H9 (cell line): ENCODE results near the gene SCRN3. TPM values are rescaled to one million over a fixed set of nuclear protein-coding genes. Genes with fewer than 3 reads are reported as not detected.

ENCODE experiments used
- DNase-seq: peaks from one replicate; pipeline ENCODE4 v3.0.0-alpha.2; 2017
- H2AFZ ChIP-seq: one replicate; pipeline ENCODE4 v1.6.1; 2013; ENCODE audit warnings: mild to moderate bottlenecking, low read length, control low read depth, moderate library complexity
- H2AK5ac ChIP-seq: 2 replicates; pipeline ENCODE4 v1.6.1; 2013; ENCODE audit warnings: low read length, control low read depth, mixed read lengths; ENCODE audit not compliant: insufficient read length
- H2BK120ac ChIP-seq: one replicate; pipeline ENCODE4 v1.6.1; 2013; ENCODE audit warnings: low read depth, mild to moderate bottlenecking, low read length, control low read depth, inconsistent platforms; ENCODE audit not compliant: poor library complexity, severe bottlenecking
- H2BK12ac ChIP-seq: 2 replicates; pipeline ENCODE4 v1.6.1; 2013; ENCODE audit warnings: low read length, control low read depth, mixed read lengths, low read depth; ENCODE audit not compliant: insufficient read length
- H2BK15ac ChIP-seq: 2 replicates; pipeline ENCODE4 v1.6.1; 2013; ENCODE audit warnings: low read depth, low read length, control low read depth
- H2BK20ac ChIP-seq: one replicate; pipeline ENCODE4 v1.6.1; 2013; ENCODE audit warnings: low read depth, mild to moderate bottlenecking, low read length, control low read depth, inconsistent platforms; ENCODE audit not compliant: poor library complexity, severe bottlenecking
- H2BK5ac ChIP-seq: 2 replicates; pipeline ENCODE4 v1.6.1; 2013; ENCODE audit warnings: low read length, control low read depth, mixed read lengths; ENCODE audit not compliant: insufficient read length
- H3K14ac ChIP-seq: 2 replicates; pipeline ENCODE4 v1.6.1; 2013; ENCODE audit warnings: low read length, control low read depth; ENCODE audit not compliant: insufficient read depth
- H3K18ac ChIP-seq: 2 replicates; pipeline ENCODE4 v1.6.1; 2013; ENCODE audit warnings: low read depth, mild to moderate bottlenecking, mixed read lengths, low read length, control low read depth; ENCODE audit not compliant: insufficient read length
- H3K23ac ChIP-seq: 2 replicates; pipeline ENCODE4 v1.6.1; 2013; ENCODE audit warnings: low read length, control low read depth, mixed read lengths, low read depth; ENCODE audit not compliant: insufficient read length
- H3K23me2 ChIP-seq: 2 replicates; pipeline ENCODE4 v1.6.1; 2013; ENCODE audit warnings: low read depth, mild to moderate bottlenecking, mixed read lengths, low read length, control low read depth; ENCODE audit not compliant: insufficient read length, poor library complexity, severe bottlenecking
- H3K27ac ChIP-seq: 2 replicates; pipeline ENCODE4 v1.5.1; 2013; ENCODE audit warnings: low read length, control low read depth, mixed read lengths, low read depth; ENCODE audit not compliant: insufficient read length
- H3K27me3 ChIP-seq: 2 replicates; pipeline ENCODE4 v1.6.1; 2013; ENCODE audit warnings: low read length, control low read depth, inconsistent platforms; ENCODE audit not compliant: insufficient read depth
- H3K4ac ChIP-seq: 2 replicates; pipeline ENCODE4 v1.6.1; 2013; ENCODE audit warnings: low read depth, mild to moderate bottlenecking, control low read depth, inconsistent platforms, low read length, moderate library complexity
- H3K4me1 ChIP-seq: 2 replicates; pipeline ENCODE4 v1.6.1; 2013; ENCODE audit warnings: low read length, control low read depth, inconsistent platforms; ENCODE audit not compliant: insufficient read depth
- H3K4me2 ChIP-seq: 2 replicates; pipeline ENCODE4 v1.6.1; 2013; ENCODE audit warnings: low read length, control low read depth, mixed read lengths; ENCODE audit not compliant: insufficient read length, insufficient read depth
- H3K56ac ChIP-seq: 2 replicates; pipeline ENCODE4 v1.6.1; 2013; ENCODE audit warnings: low read depth, mild to moderate bottlenecking, mixed read lengths, low read length, control low read depth; ENCODE audit not compliant: insufficient read length
- H3K79me1 ChIP-seq: 2 replicates; pipeline ENCODE4 v1.6.1; 2013; ENCODE audit warnings: low read depth, mild to moderate bottlenecking, moderate library complexity, low read length, control low read depth, inconsistent platforms; ENCODE audit not compliant: insufficient read depth, poor library complexity, severe bottlenecking
- H3K79me2 ChIP-seq: 2 replicates; pipeline ENCODE4 v1.6.1; 2013; ENCODE audit warnings: low read length, control low read depth, inconsistent platforms; ENCODE audit not compliant: insufficient read depth
- H3K9ac ChIP-seq: 2 replicates; pipeline ENCODE4 v1.6.1; 2013; ENCODE audit warnings: low read length, control low read depth, mixed read lengths; ENCODE audit not compliant: insufficient read length; ENCODE audit errors: extremely low read depth
- H3K9me3 ChIP-seq: one replicate; pipeline ENCODE4 v1.6.1; 2013; ENCODE audit warnings: low read depth, low read length, inconsistent platforms; ENCODE audit not compliant: control insufficient read depth
- H3T11ph ChIP-seq: one replicate; pipeline ENCODE4 v1.6.1; 2013; ENCODE audit warnings: mild to moderate bottlenecking, low read length, control low read depth, inconsistent platforms
- H4K20me1 ChIP-seq: one replicate; pipeline ENCODE4 v1.6.1; 2013; ENCODE audit not compliant: control insufficient read depth, insufficient read length, insufficient read depth
- H4K5ac ChIP-seq: 2 replicates; pipeline ENCODE4 v1.6.1; 2013; ENCODE audit warnings: low read depth, mild to moderate bottlenecking, mixed read lengths, low read length, control low read depth; ENCODE audit not compliant: insufficient read length
- H4K8ac ChIP-seq: replicated peaks from 2 replicates; pipeline ENCODE4 v1.6.1; 2013; ENCODE audit warnings: low read length, control low read depth, mixed read lengths, low read depth; ENCODE audit not compliant: insufficient read length
- H4K91ac ChIP-seq: 2 replicates; pipeline ENCODE4 v1.6.1; 2013; ENCODE audit warnings: low read depth, mild to moderate bottlenecking, moderate library complexity, mixed read lengths, low read length, control low read depth; ENCODE audit not compliant: insufficient read length
- H3K27ac Mint-ChIP-seq, 3 experiments: 2 replicates in 2 of 3; 3 replicates in 1 of 3; pipeline ENCODE4 v1.8.0; 2020 to 2021; ENCODE audit warnings: mixed read lengths in 3 of 3, mild to moderate bottlenecking in 1 of 3, moderate library complexity in 1 of 3
- H3K27me3 Mint-ChIP-seq: 2 replicates; pipeline ENCODE4 v1.8.0; 2021; ENCODE audit warnings: low read depth, mild to moderate bottlenecking, moderate library complexity, mixed read lengths
- H3K36me3 Mint-ChIP-seq, 3 experiments: 2 replicates in 2 of 3; 3 replicates in 1 of 3; pipeline ENCODE4 v1.8.0; 2020 to 2021; ENCODE audit warnings: low read depth in 3 of 3, mixed read lengths in 3 of 3; ENCODE audit not compliant: insufficient read depth in 1 of 3
- H3K4me1 Mint-ChIP-seq, 2 experiments: 2 replicates each; pipeline ENCODE4 v1.8.0; 2020; ENCODE audit warnings: mixed read lengths in 2 of 2
- H3K4me3 Mint-ChIP-seq, 2 experiments: 2 replicates in 1 of 2; 3 replicates in 1 of 2; pipeline ENCODE4 v1.8.0; 2020 to 2021; ENCODE audit warnings: mild to moderate bottlenecking in 2 of 2, mixed read lengths in 2 of 2, moderate library complexity in 1 of 2
- H3K9me3 Mint-ChIP-seq, 2 experiments: 2 replicates in 1 of 2; 3 replicates in 1 of 2; pipeline ENCODE4 v1.8.0; 2020; ENCODE audit warnings: mild to moderate bottlenecking in 2 of 2, mixed read lengths in 2 of 2, moderate library complexity in 1 of 2
- CTCF ChIP-seq: fragments of 200-600 bp; sonication (generic); conservative IDR thresholded peaks from 3 replicates; pipeline ENCODE4 v1.8.0; 2021; ENCODE audit warnings: antibody characterized with exemption, mild to moderate bottlenecking
- WGBS: extraction: QIAGEN DNeasy Blood & Tissue Kit; methylation state at CpG from one replicate; pipeline ENCODE4 v1.1.7; 2013; ENCODE audit warnings: missing lambda C conversion rate, low lambda C conversion rate, mixed read lengths; ENCODE audit not compliant: insufficient read length; ENCODE audit errors: extremely low coverage; 5-methylcytosine and 5-hydroxymethylcytosine counted together
- total RNA-seq: library from RNA; stranded (reverse); gene quantifications from 2 replicates; pipeline ENCODE4 v1.2.1, GENCODE V29; 2021

The SCRN3 gene
- total RNA-seq, 1 experiment from 2014 or later: 8.7 TPM

GRCh38 chr2:174395969-174396630 is 570 bp downstream of the SCRN3 start:
- 0 out of 7 replicates have a peak overlapping the region, but pooled peaks of 1 of the 3 experiments have one; percentile 57 for H3K27ac Mint-ChIP-seq

More at GRCh38 chr2:174395969-174396630, 570 bp downstream of the SCRN3 start:
- Mint-ChIP-seq H3K9me3 (peaks cover 0 to 3% of the 10 kb centered on the region in 2 experiments; a peak in 1 of 5 replicates), H3K4me1 (peaks cover 7 to 8% of the 10 kb centered on the region in 2 experiments), H3K27me3 (no peaks in the 10 kb centered on the region), H3K4me3 (peak overlapping the region; percentile 98), H3K36me3 (no peaks in the 10 kb centered on the region; a peak in 3 of 7 replicates)
- Histone ChIP-seq H2BK20ac (no peak overlapping the region), H4K5ac (no peak overlapping the region), H2BK12ac (no peak overlapping the region), H4K20me1 (no peaks in the 10 kb centered on the region), H2BK5ac (no peak overlapping the region), H3K4ac (no peak overlapping the region), H3K9ac (peak overlapping the region; percentile 6), H4K91ac (no peak overlapping the region), H3K18ac (no peak overlapping the region), H3K14ac (no peak overlapping the region), H2BK120ac (no peak overlapping the region), H3K79me2 (no peaks in the 10 kb centered on the region), H3K27ac (no peak overlapping the region), H3K4me1 (no peaks in the 10 kb centered on the region), H3K79me1 (peaks cover 2% of the 10 kb centered on the region), H4K8ac (no peak overlapping the region), H3T11ph (no peak overlapping the region), H3K4me2 (peak overlapping the region; percentile 71), H3K23me2 (peaks cover 9% of the 10 kb centered on the region), H2BK15ac (no peak overlapping the region), H3K27me3 (no peaks in the 10 kb centered on the region), H2AK5ac (no peak overlapping the region), H3K9me3 (no peaks in the 10 kb centered on the region), H3K23ac (no peak overlapping the region), H3K56ac (no peak overlapping the region), H2AFZ (no peak overlapping the region)
- TF ChIP-seq CTCF: no peak
- DNase-seq: peak; percentile 31
- no CpG with 5 or more reads among the region's 27 CpGs for WGBS
